HG02970 (cell line): ENCODE measurements around the gene TOX2.
"Not testable (repeated sequence)": the region's sequence is repeated elsewhere in the genome, so short reads cannot be mapped to it uniquely, and the experiment has no call there.

Source experiments
- ATAC-seq: cut with Tn5 transposase; IDR thresholded peaks from one replicate; pipeline ENCODE4 v1.9.1; 2021; ENCODE audit warnings: mild to moderate bottlenecking, moderate library complexity, moderate number of reproducible peaks; ENCODE audit not compliant: unreplicated experiment, low FRiP score

The TOX2 gene

GRCh38 chr20:44028003-44028730 is 113.5 kb downstream of the TOX2 start:
- no peak for ATAC-seq

GRCh38 chr20:44028868-44029847 is 114.5 kb downstream of the TOX2 start:
- ATAC-seq = no peak

- ATAC-seq = no peak
Measured at GRCh38 chr20:44029848-44030230, 115.2 kb downstream of the TOX2 start.

DNA sequence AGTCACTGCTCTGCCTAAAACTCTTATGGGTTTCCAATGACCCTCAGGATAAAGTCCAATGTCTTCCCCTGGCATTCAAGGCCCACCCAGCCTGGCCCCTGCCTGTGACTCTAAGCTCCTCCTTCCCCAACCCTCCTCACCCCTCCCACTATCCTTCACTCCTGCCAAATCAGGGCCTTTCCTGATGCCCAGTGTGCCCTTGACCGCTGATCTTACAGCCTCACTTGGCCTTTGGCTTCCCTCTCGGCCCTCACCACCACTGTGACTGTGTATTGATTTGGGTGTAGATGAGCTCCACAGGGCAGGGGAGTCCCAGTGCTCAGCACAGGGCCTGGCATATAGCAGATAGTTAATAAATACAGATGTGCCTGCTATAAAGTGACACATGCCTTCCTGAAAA is 115.7 kb downstream of the TOX2 start:
- ATAC-seq = no peak

GRCh38 chr20:44031001-44031574 is 116.4 kb downstream of the TOX2 start:
- no peak for ATAC-seq

GRCh38 chr20:44031781-44032582 is 117.3 kb downstream of the TOX2 start:
- ATAC-seq = no peak

DNA sequence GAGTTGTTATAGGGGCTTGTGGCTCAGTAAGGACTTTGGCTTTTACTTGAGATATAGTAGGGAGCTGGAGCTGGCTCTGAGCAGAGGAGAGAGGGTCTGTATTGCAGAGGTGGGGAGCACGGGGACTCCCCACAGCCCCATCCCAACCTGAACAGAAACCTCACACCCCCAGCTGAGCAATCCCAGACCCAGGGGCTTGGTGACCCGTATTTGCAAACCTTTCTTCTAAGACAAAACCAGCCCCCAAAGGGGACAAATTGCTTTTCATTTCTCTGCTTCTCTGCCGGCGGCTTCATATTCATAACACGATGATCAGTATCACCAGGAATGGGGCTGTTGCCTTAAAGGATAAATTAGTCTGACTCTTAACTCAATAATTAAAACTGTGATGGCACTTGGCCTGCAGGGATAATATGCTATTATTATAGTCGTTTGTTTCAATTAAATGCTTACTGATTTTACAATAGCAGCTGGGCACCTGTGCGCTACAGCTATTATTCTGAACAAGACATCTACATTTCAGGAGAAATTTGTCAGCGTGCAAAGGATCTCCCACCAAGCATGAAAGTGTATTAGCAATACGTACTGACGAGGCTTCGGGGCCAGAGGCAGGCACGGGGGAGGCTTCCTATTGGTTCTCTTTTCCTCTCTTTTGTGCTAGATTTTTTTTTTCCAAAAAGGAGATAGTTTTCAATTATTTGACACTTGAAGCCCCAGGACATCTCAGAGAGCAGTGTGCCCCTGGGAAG is 118.1 kb downstream of the TOX2 start:
- no peak for ATAC-seq

- ATAC-seq = no peak
Measured at GRCh38 chr20:44033344-44033743, 118.7 kb downstream of the TOX2 start.

DNA sequence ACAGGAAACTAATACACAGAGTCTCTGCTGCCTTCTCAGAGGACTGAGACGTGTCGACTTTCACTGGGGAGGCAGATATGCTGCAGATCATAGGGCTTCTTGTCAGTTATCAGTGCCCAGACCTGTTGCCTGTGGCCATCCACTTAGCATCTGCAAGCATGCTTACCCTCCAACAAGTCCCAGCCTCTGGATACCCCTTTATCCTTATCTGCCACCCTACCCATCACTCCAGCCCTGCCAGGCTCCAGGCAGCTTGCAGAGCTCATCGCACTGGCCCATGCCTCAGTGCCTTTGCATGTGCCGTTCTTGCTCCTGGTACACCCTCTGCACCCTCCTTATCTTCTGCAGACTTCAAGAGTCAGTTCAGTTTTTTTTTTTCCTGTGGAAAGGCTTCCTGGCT is 119.2 kb downstream of the TOX2 start:
- no peak for ATAC-seq

GRCh38 chr20:44034451-44034850 is 119.8 kb downstream of the TOX2 start:
- ATAC-seq = no peak

DNA sequence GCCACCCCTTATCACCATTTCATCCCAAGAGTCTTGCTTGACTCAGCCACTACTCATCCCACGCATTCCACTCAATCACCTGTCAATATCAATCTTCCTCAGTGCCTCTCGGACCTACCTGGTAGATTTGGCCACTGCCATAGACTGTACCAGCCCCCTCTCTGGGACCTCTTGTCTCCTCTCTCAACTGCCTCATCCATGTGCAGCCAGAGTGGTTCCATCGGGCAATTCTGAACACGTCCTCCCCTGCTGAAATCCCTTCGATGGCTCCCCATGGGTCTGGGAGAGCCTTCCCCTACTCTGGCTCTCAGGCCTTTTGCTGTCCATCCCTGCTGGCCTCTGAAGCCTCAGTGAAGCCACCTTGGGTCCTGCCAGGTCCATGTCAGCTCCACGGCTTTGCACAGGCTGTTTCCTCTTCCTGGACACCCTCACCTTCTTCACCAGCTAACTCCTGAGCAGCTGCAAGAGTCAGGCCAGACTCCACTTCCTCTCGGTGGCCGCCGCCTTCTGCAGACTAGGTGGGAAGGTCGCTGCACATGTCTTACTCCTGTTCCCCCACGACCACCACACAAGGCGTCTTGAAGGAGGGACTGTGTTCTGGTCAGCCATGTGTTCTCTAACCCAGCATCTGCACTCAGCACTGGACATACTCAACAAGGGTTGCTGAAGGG is 120.4 kb downstream of the TOX2 start:
- ATAC-seq = no peak

- ATAC-seq = no peak
Measured at GRCh38 chr20:44035924-44036323, 121.3 kb downstream of the TOX2 start.

DNA sequence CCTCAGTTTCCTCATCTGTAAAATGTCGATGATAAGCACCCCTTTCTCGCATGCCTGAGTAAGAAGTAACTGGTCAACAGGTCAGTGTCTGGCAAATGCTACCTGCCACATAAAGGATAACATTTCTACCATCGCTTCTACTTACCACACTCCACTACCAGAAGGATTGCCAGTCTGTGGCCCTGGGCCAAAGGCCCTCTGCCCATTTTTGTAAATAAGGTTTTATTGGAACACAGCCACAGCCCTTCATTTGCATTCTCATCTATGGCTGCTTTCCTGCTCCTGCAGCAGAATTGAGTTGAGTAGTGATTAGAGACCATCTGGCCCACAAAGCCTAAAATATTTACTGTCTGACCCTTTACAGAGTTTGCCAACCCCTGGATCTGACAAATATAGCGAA is 121.8 kb downstream of the TOX2 start:
- no peak for ATAC-seq

GRCh38 chr20:44038681-44039123 is 124.0 kb downstream of the TOX2 start:
- no peak for ATAC-seq

- no peak for ATAC-seq
Measured at GRCh38 chr20:44039147-44039546, 124.5 kb downstream of the TOX2 start.

- ATAC-seq = no peak
Measured at GRCh38 chr20:44039741-44040140, 125.1 kb downstream of the TOX2 start.

- no peak for ATAC-seq
Measured at GRCh38 chr20:44040202-44040915, 125.7 kb downstream of the TOX2 start.

DNA sequence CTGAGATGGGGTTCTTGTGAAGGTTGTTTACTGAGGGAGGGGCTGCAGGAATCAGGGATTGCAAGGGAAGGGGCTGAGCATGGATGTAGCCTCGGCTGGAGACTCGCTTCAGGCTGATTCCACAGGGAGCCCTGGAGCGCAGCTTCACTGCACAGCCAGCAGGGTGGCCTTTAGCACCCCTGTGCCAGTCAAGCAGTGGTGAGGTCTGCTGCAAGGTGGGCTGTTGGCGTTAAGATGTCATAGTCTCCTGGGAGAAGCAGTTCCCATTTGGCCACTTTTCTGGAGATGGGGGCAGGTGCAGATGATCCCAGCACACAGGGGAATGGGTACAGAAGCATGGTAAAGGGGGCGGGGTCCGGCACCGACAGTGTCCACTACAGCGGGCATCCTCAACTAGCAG is 126.3 kb downstream of the TOX2 start:
- ATAC-seq = no peak

- not testable (repeated sequence) for ATAC-seq
Measured at GRCh38 chr20:44044712-44045111, 130.1 kb downstream of the TOX2 start.
